Endothelial cell of umbilical vein (primary cell): ENCODE results near the gene PSMG2. TPM values are rescaled to one million over a fixed set of nuclear protein-coding genes. Genes with fewer than 3 reads are reported as not detected.

Source experiments
- BruUV-seq: library from RNA; stranded (reverse); fragments of 400-500 nt; replicated peaks from 2 replicates; lab custom pipeline; 2021; lab: Mats Ljungman, UMichigan
- CTCF ChIA-PET: fragments of 300-600, 350-600 bp; sonication (Branson Sonifier 250); formaldehyde crosslinking; loops from one replicate; lab custom pipeline; 2021; ENCODE audit warnings: antibody characterized with exemption, inconsistent platforms; lab: Charles Lee
- POLR2A ChIA-PET: fragments of 300-600, 350-600 bp; sonication (Branson Sonifier 250); formaldehyde crosslinking; loops from one replicate; lab custom pipeline; 2021; ENCODE audit warnings: antibody characterized with exemption, inconsistent platforms; lab: Charles Lee
- DNase-seq: peaks from one replicate; pipeline ENCODE4 v3.0.0-alpha.2; 2011; ENCODE audit warnings: low read depth, low spot score
- FAIRE-seq: peaks from 2 replicates; lab custom pipeline; 2011; peaks lifted over from hg19 to GRCh38; lab: Jason Lieb, UNC
- H2AFZ ChIP-seq: 2 replicates; pipeline ENCODE4 v1.6.0; 2012; ENCODE audit warnings: low read depth, low read length, control low read depth, inconsistent platforms
- H3K27ac ChIP-seq: 2 replicates; pipeline ENCODE4 v1.5.1; 2011; ENCODE audit warnings: low read depth, mild to moderate bottlenecking, control low read depth, low read length, moderate library complexity; ENCODE audit not compliant: insufficient read depth
- H3K27me3 ChIP-seq, 2 experiments: 2 replicates each; pipeline versions ENCODE4 v1.6.0 to v1.6.1; 2011; ENCODE audit warnings: low read length in 2 of 2, mixed read lengths in 1 of 2; ENCODE audit not compliant: control insufficient read depth in 2 of 2, insufficient read depth in 2 of 2
- H3K36me3 ChIP-seq, 2 experiments: 2 replicates in 1 of 2; 3 replicates in 1 of 2; pipeline ENCODE4 v1.5.1; 2011; ENCODE audit warnings: low read length in 2 of 2, mild to moderate bottlenecking in 1 of 2, moderate library complexity in 1 of 2; ENCODE audit not compliant: control insufficient read depth in 2 of 2, insufficient read depth in 2 of 2; ENCODE audit errors: extremely low read depth in 1 of 2
- H3K4me1 ChIP-seq: 3 replicates; pipeline ENCODE4 v1.5.1; 2011; ENCODE audit warnings: mild to moderate bottlenecking, low read length; ENCODE audit not compliant: control insufficient read depth, insufficient read depth; ENCODE audit errors: extremely low read depth
- H3K4me2 ChIP-seq: 2 replicates; pipeline ENCODE4 v1.6.1; 2011; ENCODE audit warnings: low read length, control low read depth, mixed read lengths; ENCODE audit not compliant: insufficient read depth
- H3K4me3 ChIP-seq, 3 experiments: fragments of 200-600 bp in 1 of 3; sonication (generic), shearing (Covaris generic) in 1 of 3; replicated peaks in 1 of 3; 2 replicates each; pipeline ENCODE4 v1.5.1; 2011 to 2016; ENCODE audit warnings: control low read depth in 3 of 3, low read length in 3 of 3, mild to moderate bottlenecking in 2 of 3, inconsistent platforms in 1 of 3, low read depth in 1 of 3, moderate library complexity in 1 of 3; ENCODE audit not compliant: insufficient read depth in 1 of 3
- H3K79me2 ChIP-seq: 2 replicates; pipeline ENCODE4 v1.6.0; 2012; ENCODE audit warnings: low read length, inconsistent platforms; ENCODE audit not compliant: control insufficient read depth, insufficient read depth
- H3K9ac ChIP-seq: replicated peaks from 2 replicates; pipeline ENCODE3; 2011; ENCODE audit warnings: low read length, control low read depth; ENCODE audit not compliant: insufficient read depth; ENCODE audit errors: extremely low read depth
- H3K9me1 ChIP-seq: replicated peaks from 3 replicates; pipeline ENCODE4 v1.6.0; 2011; ENCODE audit warnings: mild to moderate bottlenecking, low read length; ENCODE audit not compliant: control insufficient read depth, insufficient read depth; ENCODE audit errors: extremely low read depth
- H3K9me3 ChIP-seq: replicated peaks from 2 replicates; pipeline ENCODE4 v1.5.1; 2012; ENCODE audit warnings: low read length, inconsistent platforms; ENCODE audit not compliant: control insufficient read depth, insufficient read depth
- H4K20me1 ChIP-seq: replicated peaks from 2 replicates; pipeline ENCODE3; 2011; ENCODE audit warnings: mild to moderate bottlenecking, low read length; ENCODE audit not compliant: control insufficient read depth, insufficient read depth; ENCODE audit errors: extremely low read depth
- EZH2 ChIP-seq: IDR thresholded peaks from 2 replicates; pipeline ENCODE4 v1.6.1; 2012; ENCODE audit warnings: borderline replicate concordance, low read depth, mild to moderate bottlenecking, moderate library complexity, low read length, inconsistent platforms; ENCODE audit not compliant: severe bottlenecking
- FOS ChIP-seq: IDR thresholded peaks from 2 replicates; pipeline ENCODE4 v1.6.1; 2011; ENCODE audit warnings: mild to moderate bottlenecking, low read length, moderate library complexity, borderline replicate concordance; ENCODE audit not compliant: insufficient read depth
- GATA2 ChIP-seq: IDR thresholded peaks from 2 replicates; pipeline ENCODE4 v1.7.0; 2011; ENCODE audit warnings: low read depth, mild to moderate bottlenecking, moderate library complexity, mixed read lengths, low read length; ENCODE audit not compliant: insufficient read length, insufficient read depth
- JUN ChIP-seq: IDR thresholded peaks from 2 replicates; pipeline ENCODE4 v1.6.1; 2011; ENCODE audit warnings: borderline replicate concordance, low read depth; ENCODE audit not compliant: insufficient read length, insufficient read depth
- MYC ChIP-seq: IDR thresholded peaks from one replicate; pipeline ENCODE4 v1.6.1; 2011; ENCODE audit warnings: mild to moderate bottlenecking, low read depth, low read length
- POLR2A ChIP-seq: IDR thresholded peaks from 2 replicates; pipeline ENCODE4 v1.6.1; 2012; ENCODE audit warnings: low read depth, mild to moderate bottlenecking, control low read depth, low read length
- POLR2AphosphoS5 ChIP-seq: IDR thresholded peaks from 2 replicates; pipeline ENCODE4 v1.6.1; 2012; ENCODE audit warnings: low read depth, mild to moderate bottlenecking, control low read depth, low read length, moderate library complexity; ENCODE audit not compliant: insufficient read depth
- dilution Hi-C: fragments of 300-500 bp; cut with MboI; formaldehyde crosslinking; loops from one replicate; pipeline ENCODE4 v1.15.0; 2019; ENCODE audit warnings: low sequenced_read_pairs; ENCODE audit not compliant: extremely low pct_ligation_motif_present
- intact Hi-C: fragments of 100-400 bp; cut with micrococcal nuclease; formaldehyde crosslinking; loops from one replicate; pipeline ENCODE4 v1.10.0; 2022
- polyA plus RNA-seq, 4 experiments: library from polyadenylated mRNA; depleted of rRNA in 3 of 4; stranded (reverse) in 3 of 4; unstranded in 1 of 4; fragments of >200 nt; gene quantifications; 2 replicates each; pipeline versions ENCODE4 v1.2.1 to v1.2.3, GENCODE V29; 2011 to 2012; ENCODE audit warnings: missing spikeins in 1 of 4
- total RNA-seq: library from RNA; stranded (reverse); gene quantifications from 2 replicates; pipeline ENCODE4 v1.2.3, GENCODE V29; 2021
- TF ChIP-seq, protein P1 (sequence below): IDR thresholded peaks from 2 replicates; pipeline ENCODE4 v1.6.1; 2011; ENCODE audit not compliant: insufficient read depth, insufficient read length
- TF ChIP-seq, protein P2 (sequence below), 2 donors: IDR thresholded peaks; 1 replicate in 1 of 2; 2 replicates in 1 of 2; pipeline ENCODE4 v1.5.1; 2011; ENCODE audit warnings: low read length in 2 of 2, mild to moderate bottlenecking in 2 of 2, moderate library complexity in 2 of 2, control low read depth in 1 of 2, inconsistent platforms in 1 of 2, low read depth in 1 of 2; ENCODE audit not compliant: insufficient read depth in 1 of 2; ENCODE audit errors: extremely low read depth in 1 of 2

The PSMG2 gene
- total and polyA plus RNA-seq, 2 donors (not counting 3 experiments of a cell fraction or from before 2014, with no cell fraction given): 42.0 to 71.0 TPM

DNA sequence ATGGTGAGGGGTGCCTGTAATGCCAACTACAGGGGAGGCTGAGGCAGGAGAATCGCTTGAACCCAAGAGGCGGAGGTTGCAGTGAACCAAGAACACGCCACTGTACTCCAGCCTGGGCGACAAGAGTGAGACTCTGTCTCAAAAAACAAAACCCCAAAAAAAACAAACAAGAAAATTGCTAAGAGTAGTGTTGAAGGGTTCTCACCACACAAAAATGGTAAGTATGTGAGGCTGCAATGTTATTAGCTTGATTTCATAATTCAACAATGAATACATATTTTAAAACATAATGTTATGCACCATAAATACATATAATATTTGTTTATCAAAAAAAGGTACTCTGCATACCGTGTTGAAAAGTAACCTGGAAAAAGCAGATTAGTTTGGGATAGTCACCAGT, 45.8 kb downstream of the PSMG2 start:
- POLR2A ChIA-PET: no interaction called here
- H4K20me1 ChIP-seq: no peaks in the 10 kb centered on the region
- no peak overlapping the region for H3K27ac ChIP-seq
- CTCF ChIA-PET: interaction anchor here (2.3 kb wide), 1 partner anchor 411 kb away, joined by 8 read pairs; no protein-coding TSS in a partner anchor
- FAIRE-seq: no peak
- no peaks in the 10 kb centered on the region for H3K4me1 ChIP-seq
- H3K9me3 ChIP-seq: no peaks in the 10 kb centered on the region
- H3K4me2 ChIP-seq: no peak overlapping the region
- no peak overlapping the region for H3K4me3 ChIP-seq
- DNase-seq: no peak
- dilution Hi-C loops (no loop called here), intact Hi-C loops (no loop called here)
- no peak overlapping the region for H3K9ac ChIP-seq
- no peaks in the 10 kb centered on the region for H3K9me1 ChIP-seq
- TF ChIP-seq FOS (no peak), MYC (no peak), POLR2A (no peak), GATA2 (no peak), JUN (no peak), POLR2AphosphoS5 (no peak), EZH2 (no peak)
- TF ChIP-seq, protein P1, sequence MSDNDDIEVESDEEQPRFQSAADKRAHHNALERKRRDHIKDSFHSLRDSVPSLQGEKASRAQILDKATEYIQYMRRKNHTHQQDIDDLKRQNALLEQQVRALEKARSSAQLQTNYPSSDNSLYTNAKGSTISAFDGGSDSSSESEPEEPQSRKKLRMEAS: no peak
- TF ChIP-seq, protein P2, sequence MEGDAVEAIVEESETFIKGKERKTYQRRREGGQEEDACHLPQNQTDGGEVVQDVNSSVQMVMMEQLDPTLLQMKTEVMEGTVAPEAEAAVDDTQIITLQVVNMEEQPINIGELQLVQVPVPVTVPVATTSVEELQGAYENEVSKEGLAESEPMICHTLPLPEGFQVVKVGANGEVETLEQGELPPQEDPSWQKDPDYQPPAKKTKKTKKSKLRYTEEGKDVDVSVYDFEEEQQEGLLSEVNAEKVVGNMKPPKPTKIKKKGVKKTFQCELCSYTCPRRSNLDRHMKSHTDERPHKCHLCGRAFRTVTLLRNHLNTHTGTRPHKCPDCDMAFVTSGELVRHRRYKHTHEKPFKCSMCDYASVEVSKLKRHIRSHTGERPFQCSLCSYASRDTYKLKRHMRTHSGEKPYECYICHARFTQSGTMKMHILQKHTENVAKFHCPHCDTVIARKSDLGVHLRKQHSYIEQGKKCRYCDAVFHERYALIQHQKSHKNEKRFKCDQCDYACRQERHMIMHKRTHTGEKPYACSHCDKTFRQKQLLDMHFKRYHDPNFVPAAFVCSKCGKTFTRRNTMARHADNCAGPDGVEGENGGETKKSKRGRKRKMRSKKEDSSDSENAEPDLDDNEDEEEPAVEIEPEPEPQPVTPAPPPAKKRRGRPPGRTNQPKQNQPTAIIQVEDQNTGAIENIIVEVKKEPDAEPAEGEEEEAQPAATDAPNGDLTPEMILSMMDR (IDR thresholded peaks at IDR 0.05; ENCODE audit: extremely low read depth in 1 of 2, insufficient read depth in 1 of 2, low read depth in 1 of 2, low read length in 2 of 2): no peak
- no peak overlapping the region for H2AFZ ChIP-seq
- no TSS peak for BruUV-seq
- no peaks in the 10 kb centered on the region for H3K36me3 ChIP-seq
- peaks cover 0 to 2% of the 10 kb centered on the region in 2 experiments for H3K27me3 ChIP-seq
- no peaks in the 10 kb centered on the region for H3K79me2 ChIP-seq
